H1 (cell line): ENCODE measurements around the gene SIX3. TPM values are rescaled to one million over a fixed set of nuclear protein-coding genes. Genes with fewer than 3 reads are reported as not detected.

Experiments
- CTCF ChIA-PET: fragments of 300-600 bp; sonication (Branson Sonifier 250); formaldehyde crosslinking; loops from one replicate; lab custom pipeline; 2021; ENCODE audit not compliant: partially characterized antibody; lab: Charles Lee
- POLR2A ChIA-PET: fragments of 300-600 bp; sonication (Branson Sonifier 250); formaldehyde crosslinking; loops from one replicate; lab custom pipeline; 2021; ENCODE audit warnings: inconsistent platforms; ENCODE audit not compliant: partially characterized antibody; lab: Charles Lee
- DNase-seq, 2 experiments: peaks; one replicate each; pipeline versions ENCODE4 v3.0.0 to v3.0.0-alpha.2; 2010 to 2022; ENCODE audit warnings: low spot score in 2 of 2, low read depth in 1 of 2, mixed read lengths in 1 of 2
- FAIRE-seq: peaks from 2 replicates; lab custom pipeline; 2011; peaks lifted over from hg19 to GRCh38; lab: Jason Lieb, UNC
- H2AFZ ChIP-seq: 2 replicates; pipeline ENCODE4 v1.8.1; 2012; ENCODE audit warnings: low read length, inconsistent platforms
- H2AK5ac ChIP-seq: 2 replicates; pipeline ENCODE4 v1.6.1; 2013; ENCODE audit warnings: low read depth, low read length
- H2BK120ac ChIP-seq: replicated peaks from 2 replicates; pipeline ENCODE3; 2013; ENCODE audit warnings: low read depth, low read length, inconsistent platforms
- H2BK12ac ChIP-seq: 2 replicates; pipeline ENCODE4 v1.6.1; 2013; ENCODE audit warnings: low read depth, low read length
- H2BK15ac ChIP-seq: 2 replicates; pipeline ENCODE4 v1.6.1; 2013; ENCODE audit warnings: low read length
- H2BK20ac ChIP-seq: 2 replicates; pipeline ENCODE4 v1.6.1; 2013; ENCODE audit warnings: low read length
- H2BK5ac ChIP-seq: 2 replicates; pipeline ENCODE4 v1.6.1; 2013; ENCODE audit warnings: low read depth, low read length
- H3K14ac ChIP-seq: 2 replicates; pipeline ENCODE4 v1.6.1; 2013; ENCODE audit warnings: inconsistent platforms; ENCODE audit not compliant: insufficient read length
- H3K18ac ChIP-seq: 2 replicates; pipeline ENCODE4 v1.6.1; 2013; ENCODE audit warnings: low read length; ENCODE audit errors: extremely low read depth
- H3K23ac ChIP-seq: 2 replicates; pipeline ENCODE4 v1.6.1; 2013; ENCODE audit warnings: inconsistent platforms; ENCODE audit not compliant: insufficient read length
- H3K23me2 ChIP-seq: 2 replicates; pipeline ENCODE4 v1.6.1; 2013; ENCODE audit warnings: low read depth, low read length
- H3K27ac ChIP-seq: 2 replicates; pipeline ENCODE4 v1.6.1; 2011; ENCODE audit warnings: low read depth, low read length, inconsistent platforms
- H3K27me3 ChIP-seq, 4 experiments: replicated peaks in 1 of 4; 1 replicate in 1 of 4; 2 replicates in 3 of 4; pipeline versions ENCODE4 v1.6.1 to v1.8.1; 2011 to 2013; ENCODE audit warnings: low read length in 3 of 4, mild to moderate bottlenecking in 3 of 4, inconsistent platforms in 2 of 4, mixed read lengths in 2 of 4, moderate library complexity in 1 of 4; ENCODE audit not compliant: control insufficient read depth in 3 of 4, insufficient read depth in 3 of 4; ENCODE audit errors: extremely low read depth in 1 of 4
- H3K36me3 ChIP-seq, 4 experiments: 2 replicates each; pipeline versions ENCODE4 v1.6.1 to v1.8.1; 2011 to 2013; ENCODE audit warnings: mild to moderate bottlenecking in 4 of 4, low read length in 3 of 4, moderate library complexity in 2 of 4, control low read depth in 1 of 4, inconsistent platforms in 1 of 4; ENCODE audit not compliant: insufficient read depth in 4 of 4, control insufficient read depth in 2 of 4
- H3K4ac ChIP-seq: replicated peaks from 2 replicates; pipeline ENCODE3; 2013; ENCODE audit warnings: low read length, low read depth, mixed read lengths, inconsistent platforms; ENCODE audit not compliant: insufficient read length
- H3K4me1 ChIP-seq, 4 experiments: replicated peaks in 1 of 4; 1 replicate in 1 of 4; 2 replicates in 3 of 4; pipeline versions ENCODE4 v1.6.1 to v1.8.1; 2011 to 2013; ENCODE audit warnings: low read length in 3 of 4, inconsistent platforms in 2 of 4, mixed read lengths in 1 of 4; ENCODE audit not compliant: insufficient read depth in 4 of 4, control insufficient read depth in 3 of 4
- H3K4me2 ChIP-seq, 2 experiments: 2 replicates each; pipeline versions ENCODE4 v1.6.1 to v1.8.1; 2011 to 2013; ENCODE audit warnings: low read depth in 2 of 2, low read length in 2 of 2, control low read depth in 1 of 2, inconsistent platforms in 1 of 2, mild to moderate bottlenecking in 1 of 2; ENCODE audit not compliant: insufficient read depth in 1 of 2
- H3K4me3 ChIP-seq, 4 experiments: fragments of 200-600, 300-600 bp in 1 of 4; sonication (generic), shearing (Covaris generic), sonication (Bioruptor Twin) in 1 of 4; 2 replicates each; pipeline versions ENCODE4 v1.5.1 to v1.8.1; 2011 to 2016; ENCODE audit warnings: low read length in 4 of 4, low read depth in 3 of 4, control low read depth in 2 of 4, inconsistent platforms in 2 of 4, mild to moderate bottlenecking in 2 of 4, mixed read lengths in 1 of 4, moderate library complexity in 1 of 4; ENCODE audit not compliant: insufficient read depth in 2 of 4; ENCODE audit errors: extremely low read depth in 1 of 4
- H3K56ac ChIP-seq: replicated peaks from 2 replicates; pipeline ENCODE3; 2013; ENCODE audit warnings: low read depth, mild to moderate bottlenecking, mixed read lengths, low read length, inconsistent platforms; ENCODE audit not compliant: insufficient read length
- H3K79me1 ChIP-seq: 2 replicates; pipeline ENCODE4 v1.6.1; 2013; ENCODE audit warnings: low read depth, low read length, control low read depth
- H3K79me2 ChIP-seq, 2 experiments: 2 replicates each; pipeline versions ENCODE4 v1.6.1 to v1.8.1; 2012 to 2013; ENCODE audit warnings: low read length in 2 of 2, mild to moderate bottlenecking in 2 of 2, inconsistent platforms in 1 of 2; ENCODE audit not compliant: insufficient read depth in 2 of 2, control insufficient read depth in 1 of 2
- H3K9ac ChIP-seq, 4 experiments: replicated peaks in 1 of 4; 1 replicate in 1 of 4; 2 replicates in 3 of 4; pipeline versions ENCODE4 v1.6.1 to v1.8.1; 2011 to 2013; ENCODE audit warnings: low read depth in 3 of 4, low read length in 3 of 4, control low read depth in 2 of 4, mild to moderate bottlenecking in 2 of 4, moderate library complexity in 2 of 4, inconsistent platforms in 1 of 4; ENCODE audit errors: extremely low read depth in 1 of 4
- H3K9me3 ChIP-seq, 2 experiments: 2 replicates each; pipeline versions ENCODE4 v1.6.1 to v1.8.1; 2012 to 2013; ENCODE audit warnings: mild to moderate bottlenecking in 2 of 2, moderate library complexity in 2 of 2, control low read depth in 1 of 2, inconsistent platforms in 1 of 2, low read depth in 1 of 2, low read length in 1 of 2, mixed read lengths in 1 of 2; ENCODE audit not compliant: insufficient read depth in 2 of 2
- H4K20me1 ChIP-seq, 2 experiments: replicated peaks in 1 of 2; 2 replicates each; pipeline versions ENCODE3 to v1.8.1; 2011 to 2013; ENCODE audit warnings: inconsistent platforms in 2 of 2, low read length in 2 of 2, mild to moderate bottlenecking in 1 of 2; ENCODE audit not compliant: insufficient read depth in 2 of 2, control insufficient read depth in 1 of 2
- H4K5ac ChIP-seq: 2 replicates; pipeline ENCODE4 v1.6.1; 2013; ENCODE audit warnings: low read length, low read depth, mixed read lengths, inconsistent platforms; ENCODE audit not compliant: insufficient read length
- H4K8ac ChIP-seq: 2 replicates; pipeline ENCODE4 v1.8.0; 2013; ENCODE audit warnings: mild to moderate bottlenecking, moderate library complexity, low read length, inconsistent platforms; ENCODE audit not compliant: insufficient read depth; ENCODE audit errors: extremely low read depth
- H4K91ac ChIP-seq: replicated peaks from 2 replicates; pipeline ENCODE3; 2013; ENCODE audit warnings: low read length, mixed read lengths, inconsistent platforms; ENCODE audit not compliant: insufficient read length
- ATF2 ChIP-seq: IDR thresholded peaks from 2 replicates; pipeline ENCODE4 v1.6.1; 2012; ENCODE audit warnings: low read length, inconsistent platforms
- EZH2 ChIP-seq: fragments of 200-600 bp; sonication (generic); IDR thresholded peaks from 2 replicates; pipeline ENCODE4 v1.7.1; 2012; ENCODE audit warnings: low read depth, mild to moderate bottlenecking, moderate library complexity, low read length, inconsistent platforms; ENCODE audit not compliant: severe bottlenecking
- KDM4A ChIP-seq: IDR thresholded peaks from one replicate; pipeline ENCODE4 v1.7.1; 2012; ENCODE audit warnings: low read depth, mild to moderate bottlenecking, moderate library complexity, low read length, inconsistent platforms; ENCODE audit not compliant: severe bottlenecking
- RNF2 ChIP-seq: fragments of 200-900, 300-1000 bp; sonication (generic); IDR thresholded peaks from 2 replicates; pipeline ENCODE4 v1.7.1; 2016; ENCODE audit warnings: borderline replicate concordance, low read depth, mild to moderate bottlenecking, antibody characterized with exemption, low read length; ENCODE audit not compliant: poor library complexity, severe bottlenecking; ENCODE audit errors: missing control alignments
- WGBS, 2 experiments: shearing (Covaris generic) in 1 of 2; methylation state at CpG; one replicate each; pipeline versions ENCODE4 v1.1.6 to v1.1.7; 2013 to 2015; ENCODE audit warnings: low lambda C conversion rate in 2 of 2, mixed read lengths in 2 of 2, inconsistent platforms in 1 of 2, low coverage in 1 of 2, missing lambda C conversion rate in 1 of 2; ENCODE audit not compliant: insufficient replicate concordance in 2 of 2, insufficient coverage in 1 of 2, insufficient read length in 1 of 2; ENCODE audit errors: extremely low coverage in 1 of 2, missing lambda C conversion rate in 1 of 2; 5-methylcytosine and 5-hydroxymethylcytosine counted together
- polyA plus RNA-seq, 7 experiments: library from polyadenylated mRNA; depleted of rRNA in 3 of 7; stranded (reverse) in 5 of 7; unstranded in 2 of 7; fragments of >200 nt in 5 of 7; fragments of 200-250 nt in 2 of 7; gene quantifications; 1 replicate in 5 of 7; 2 replicates in 1 of 7; 4 replicates in 1 of 7; pipeline versions ENCODE4 v1.2.1 to v1.2.3, GENCODE V29; 2011 to 2013; ENCODE audit warnings: missing spikeins in 2 of 7, mixed read lengths in 2 of 7
- total RNA-seq: library from RNA; stranded (reverse); fragmentation: NEBNext Ultra II Directional; extraction: Animal tissue kit (Norgen Biotek cat#: 25700); gene quantifications from 2 replicates; pipeline ENCODE4 v1.2.1, GENCODE V29; 2021
- TF ChIP-seq, protein P1 (sequence below), 3 experiments: IDR thresholded peaks; 1 replicate in 2 of 3; 2 replicates in 1 of 3; pipeline versions ENCODE4 v1.5.1 to v1.6.1; 2011; ENCODE audit warnings: low read length in 3 of 3, mild to moderate bottlenecking in 3 of 3, inconsistent platforms in 2 of 3, low read depth in 1 of 3, moderate library complexity in 1 of 3; ENCODE audit not compliant: insufficient read depth in 1 of 3; ENCODE audit errors: control extremely low read depth in 1 of 3

The SIX3 gene
- total and polyA plus RNA-seq, 2 of the 8 experiments (the other 6 are each of a cell fraction or from before 2014, with no cell fraction given), result 0.02 to 0.19 TPM

GRCh38 chr2:44954889-44955592, 13.5 kb downstream of the SIX3 start:
- H4K20me1 ChIP-seq, result peaks cover 0 to 8% of the 10 kb centered on the region in 2 experiments
- H3K4ac ChIP-seq, result peak overlapping the region; percentile 72
- no peaks in the 10 kb centered on the region for H3K9me3 ChIP-seq
- ChIA-PET CTCF (interaction anchor here (0.7 to 9.8 kb wide), 65 partner anchors 8 to 955 kb away, joined by 3 to 214 read pairs (median 4); partner anchors contain the start of gene SIX2), POLR2A (interaction anchor here (1.2 kb wide), 1 partner anchor 18 kb away, joined by 4 read pairs; no protein-coding TSS in a partner anchor)
- peak overlapping the region; percentile 90; the same call in 1 of the 2 replicates for H2BK20ac ChIP-seq
- no peak overlapping the region for H3K14ac ChIP-seq
- H3K4me3 ChIP-seq, result peak overlapping the region; percentile 2 to 53 (median 40); a peak in 7 of 8 replicates
- H3K27me3 ChIP-seq, result peaks cover 47 to 77% (median 68%) of the 10 kb centered on the region in 4 experiments
- H2BK120ac ChIP-seq, result peak overlapping the region; percentile 48
- H3K79me2 ChIP-seq, result no peaks in the 10 kb centered on the region
- H2BK5ac ChIP-seq, result no peak overlapping the region; the same call in 1 of the 2 replicates
- peaks cover 8% of the 10 kb centered on the region; the same call in 1 of the 2 replicates for H3K23me2 ChIP-seq
- peak overlapping the region; percentile 72; the same call in 1 of the 2 replicates for H4K8ac ChIP-seq
- no peaks in the 10 kb centered on the region for H3K79me1 ChIP-seq
- peak overlapping the region; percentile 49 to 72 for H3K4me2 ChIP-seq
- H3K23ac ChIP-seq, result no peak overlapping the region
- H3K36me3 ChIP-seq, result no peaks in the 10 kb centered on the region
- H2BK15ac ChIP-seq, result peak overlapping the region; percentile 95; the same call in 1 of the 2 replicates
- H3K56ac ChIP-seq, result no peak overlapping the region
- H2AFZ ChIP-seq, result peak overlapping the region; percentile 54; the same call in 1 of the 2 replicates
- WGBS, 2 experiments, result 14% methylated on average over 42 of the region's 44 CpGs; no CpG with 5 or more reads in 1 of the 2 experiments
- H4K5ac ChIP-seq, result no peak overlapping the region
- no peak overlapping the region for H2AK5ac ChIP-seq
- peak overlapping the region; percentile 71 for H4K91ac ChIP-seq
- peak overlapping the region; percentile 72; the same call in 1 of the 2 replicates for H2BK12ac ChIP-seq
- peaks cover 9 to 36% (median 19%) of the 10 kb centered on the region in 4 experiments for H3K4me1 ChIP-seq
- FAIRE-seq, result no peak
- H3K18ac ChIP-seq, result peak overlapping the region; percentile 90
- DNase-seq, result no peak
- no peak overlapping the region for H3K27ac ChIP-seq
- H3K9ac ChIP-seq, result no peak overlapping the region
- TF ChIP-seq ATF2 (no peak), KDM4A (peak; percentile 49), RNF2 (peak; percentile 74), EZH2 (peak; percentile 94)
- TF ChIP-seq, protein P1, sequence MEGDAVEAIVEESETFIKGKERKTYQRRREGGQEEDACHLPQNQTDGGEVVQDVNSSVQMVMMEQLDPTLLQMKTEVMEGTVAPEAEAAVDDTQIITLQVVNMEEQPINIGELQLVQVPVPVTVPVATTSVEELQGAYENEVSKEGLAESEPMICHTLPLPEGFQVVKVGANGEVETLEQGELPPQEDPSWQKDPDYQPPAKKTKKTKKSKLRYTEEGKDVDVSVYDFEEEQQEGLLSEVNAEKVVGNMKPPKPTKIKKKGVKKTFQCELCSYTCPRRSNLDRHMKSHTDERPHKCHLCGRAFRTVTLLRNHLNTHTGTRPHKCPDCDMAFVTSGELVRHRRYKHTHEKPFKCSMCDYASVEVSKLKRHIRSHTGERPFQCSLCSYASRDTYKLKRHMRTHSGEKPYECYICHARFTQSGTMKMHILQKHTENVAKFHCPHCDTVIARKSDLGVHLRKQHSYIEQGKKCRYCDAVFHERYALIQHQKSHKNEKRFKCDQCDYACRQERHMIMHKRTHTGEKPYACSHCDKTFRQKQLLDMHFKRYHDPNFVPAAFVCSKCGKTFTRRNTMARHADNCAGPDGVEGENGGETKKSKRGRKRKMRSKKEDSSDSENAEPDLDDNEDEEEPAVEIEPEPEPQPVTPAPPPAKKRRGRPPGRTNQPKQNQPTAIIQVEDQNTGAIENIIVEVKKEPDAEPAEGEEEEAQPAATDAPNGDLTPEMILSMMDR (IDR thresholded peaks at IDR 0.05; ENCODE audit: control extremely low read depth in 1 of 3, insufficient read depth in 1 of 3, low read depth in 1 of 3, low read length in 3 of 3), result no peak
